ENCODE data around the gene LETM1. TPM values are rescaled to one million over a fixed set of nuclear protein-coding genes. Genes with fewer than 3 reads are reported as not detected.

Gene LETM1
- total and polyA plus RNA-seq, 2 of the 13 experiments (the other 11 are each of a cell fraction or from before 2014, with no cell fraction given) = 9.7 to 41.6 TPM

DNA sequence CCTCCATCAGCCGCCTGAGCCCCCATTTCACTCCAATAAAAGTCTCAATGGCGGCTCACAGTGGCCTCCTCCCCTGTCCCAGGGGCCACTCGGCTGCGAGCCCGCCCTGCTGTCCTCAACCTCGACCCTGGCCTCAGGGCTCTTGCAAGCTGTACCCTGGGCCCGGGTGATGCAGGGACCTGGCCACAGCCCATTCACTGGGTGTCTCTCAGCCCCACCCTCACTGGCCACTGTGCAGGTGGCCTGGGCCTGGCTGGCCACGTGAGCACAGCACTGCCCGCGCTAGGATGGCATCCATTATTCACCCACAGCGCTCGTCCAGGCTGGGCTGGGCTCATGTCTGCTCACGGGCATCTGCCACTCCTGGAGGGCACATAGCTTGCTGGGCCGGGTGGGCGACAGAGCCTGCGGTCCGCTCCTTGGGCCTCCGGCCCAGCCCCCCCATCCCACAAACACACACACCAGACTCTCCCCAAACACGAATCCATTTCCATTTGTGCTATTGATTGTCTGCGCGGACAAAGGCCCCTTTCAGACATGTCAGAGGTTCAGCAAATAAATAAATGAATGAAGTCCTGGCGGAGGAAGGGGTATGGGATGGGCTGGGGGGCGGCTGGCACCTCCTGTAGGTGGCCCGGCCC is 79.3 kb downstream of the LETM1 start (continued):
- peak; percentile 84 for TF ChIP-seq ZFX (CRISPR knock-in tag; IDR thresholded peaks at IDR 0.05; ENCODE audit: low read depth)
- TF ChIP-seq EP300 (IDR thresholded peaks at IDR 0.05; ENCODE audit: low read depth in 2 of 2, low read length in 2 of 2) = 0 out of 4 replicates have a peak, but pooled peaks of 1 of the 2 experiments have one; percentile 32
- peak; percentile 63 for TF ChIP-seq EP300 (CRISPR knock-in tag; IDR thresholded peaks at IDR 0.05; ENCODE audit: borderline replicate concordance)
- TF ChIP-seq, protein P1, sequence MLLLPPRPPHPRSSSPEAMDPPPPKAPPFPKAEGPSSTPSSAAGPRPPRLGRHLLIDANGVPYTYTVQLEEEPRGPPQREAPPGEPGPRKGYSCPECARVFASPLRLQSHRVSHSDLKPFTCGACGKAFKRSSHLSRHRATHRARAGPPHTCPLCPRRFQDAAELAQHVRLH (CRISPR knock-in tag; IDR thresholded peaks at IDR 0.05; ENCODE audit: borderline replicate concordance, low read depth) = peak; percentile 67; the same call in 1 of the 2 replicates
- 0 out of 2 replicates have a peak, but pooled peaks have one; percentile 33 for TF ChIP-seq ZNF773 (CRISPR knock-in tag; IDR thresholded peaks at IDR 0.05; ENCODE audit: borderline replicate concordance)
- peak; percentile 77 for TF ChIP-seq SAP130 (CRISPR knock-in tag; IDR thresholded peaks at IDR 0.05; ENCODE audit: low read depth)
- TF ChIP-seq ATM (IDR thresholded peaks at IDR 0.05; ENCODE audit: borderline replicate concordance) = no peak
- TF ChIP-seq ZNF674 (CRISPR knock-in tag; IDR thresholded peaks at IDR 0.05; ENCODE audit: low read depth) = no peak
- TF ChIP-seq RBFOX2 (IDR thresholded peaks at IDR 0.05; ENCODE audit: low read depth, low read length) = peak; percentile 82
- peak; percentile 86 for TF ChIP-seq DMAP1 (CRISPR knock-in tag; IDR thresholded peaks at IDR 0.05)
- TF ChIP-seq ZBTB7B (CRISPR knock-in tag; IDR thresholded peaks at IDR 0.05) = peak; percentile 97
- no peak for TF ChIP-seq TP53 (CRISPR knock-in tag; conservative IDR thresholded peaks at IDR 0.05)
- peak; percentile 98 for TF ChIP-seq HNRNPL (IDR thresholded peaks at IDR 0.05; ENCODE audit: low read depth, low read length)
- peak; percentile 53 for TF ChIP-seq IRF2 (CRISPR knock-in tag; IDR thresholded peaks at IDR 0.05)
- TF ChIP-seq, protein P2, sequence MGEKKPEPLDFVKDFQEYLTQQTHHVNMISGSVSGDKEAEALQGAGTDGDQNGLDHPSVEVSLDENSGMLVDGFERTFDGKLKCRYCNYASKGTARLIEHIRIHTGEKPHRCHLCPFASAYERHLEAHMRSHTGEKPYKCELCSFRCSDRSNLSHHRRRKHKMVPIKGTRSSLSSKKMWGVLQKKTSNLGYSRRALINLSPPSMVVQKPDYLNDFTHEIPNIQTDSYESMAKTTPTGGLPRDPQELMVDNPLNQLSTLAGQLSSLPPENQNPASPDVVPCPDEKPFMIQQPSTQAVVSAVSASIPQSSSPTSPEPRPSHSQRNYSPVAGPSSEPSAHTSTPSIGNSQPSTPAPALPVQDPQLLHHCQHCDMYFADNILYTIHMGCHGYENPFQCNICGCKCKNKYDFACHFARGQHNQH (CRISPR knock-in tag; IDR thresholded peaks at IDR 0.05) = peak; percentile 56
- no peak; the same call in 1 of the 2 replicates for TF ChIP-seq HMG20A (CRISPR knock-in tag; IDR thresholded peaks at IDR 0.05; ENCODE audit: borderline replicate concordance)
- TF ChIP-seq, protein P3, sequence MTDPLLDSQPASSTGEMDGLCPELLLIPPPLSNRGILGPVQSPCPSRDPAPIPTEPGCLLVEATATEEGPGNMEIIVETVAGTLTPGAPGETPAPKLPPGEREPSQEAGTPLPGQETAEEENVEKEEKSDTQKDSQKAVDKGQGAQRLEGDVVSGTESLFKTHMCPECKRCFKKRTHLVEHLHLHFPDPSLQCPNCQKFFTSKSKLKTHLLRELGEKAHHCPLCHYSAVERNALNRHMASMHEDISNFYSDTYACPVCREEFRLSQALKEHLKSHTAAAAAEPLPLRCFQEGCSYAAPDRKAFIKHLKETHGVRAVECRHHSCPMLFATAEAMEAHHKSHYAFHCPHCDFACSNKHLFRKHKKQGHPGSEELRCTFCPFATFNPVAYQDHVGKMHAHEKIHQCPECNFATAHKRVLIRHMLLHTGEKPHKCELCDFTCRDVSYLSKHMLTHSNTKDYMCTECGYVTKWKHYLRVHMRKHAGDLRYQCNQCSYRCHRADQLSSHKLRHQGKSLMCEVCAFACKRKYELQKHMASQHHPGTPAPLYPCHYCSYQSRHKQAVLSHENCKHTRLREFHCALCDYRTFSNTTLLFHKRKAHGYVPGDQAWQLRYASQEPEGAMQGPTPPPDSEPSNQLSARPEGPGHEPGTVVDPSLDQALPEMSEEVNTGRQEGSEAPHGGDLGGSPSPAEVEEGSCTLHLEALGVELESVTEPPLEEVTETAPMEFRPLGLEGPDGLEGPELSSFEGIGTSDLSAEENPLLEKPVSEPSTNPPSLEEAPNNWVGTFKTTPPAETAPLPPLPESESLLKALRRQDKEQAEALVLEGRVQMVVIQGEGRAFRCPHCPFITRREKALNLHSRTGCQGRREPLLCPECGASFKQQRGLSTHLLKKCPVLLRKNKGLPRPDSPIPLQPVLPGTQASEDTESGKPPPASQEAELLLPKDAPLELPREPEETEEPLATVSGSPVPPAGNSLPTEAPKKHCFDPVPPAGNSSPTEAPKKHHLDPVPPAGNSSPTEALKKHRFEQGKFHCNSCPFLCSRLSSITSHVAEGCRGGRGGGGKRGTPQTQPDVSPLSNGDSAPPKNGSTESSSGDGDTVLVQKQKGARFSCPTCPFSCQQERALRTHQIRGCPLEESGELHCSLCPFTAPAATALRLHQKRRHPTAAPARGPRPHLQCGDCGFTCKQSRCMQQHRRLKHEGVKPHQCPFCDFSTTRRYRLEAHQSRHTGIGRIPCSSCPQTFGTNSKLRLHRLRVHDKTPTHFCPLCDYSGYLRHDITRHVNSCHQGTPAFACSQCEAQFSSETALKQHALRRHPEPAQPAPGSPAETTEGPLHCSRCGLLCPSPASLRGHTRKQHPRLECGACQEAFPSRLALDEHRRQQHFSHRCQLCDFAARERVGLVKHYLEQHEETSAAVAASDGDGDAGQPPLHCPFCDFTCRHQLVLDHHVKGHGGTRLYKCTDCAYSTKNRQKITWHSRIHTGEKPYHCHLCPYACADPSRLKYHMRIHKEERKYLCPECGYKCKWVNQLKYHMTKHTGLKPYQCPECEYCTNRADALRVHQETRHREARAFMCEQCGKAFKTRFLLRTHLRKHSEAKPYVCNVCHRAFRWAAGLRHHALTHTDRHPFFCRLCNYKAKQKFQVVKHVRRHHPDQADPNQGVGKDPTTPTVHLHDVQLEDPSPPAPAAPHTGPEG (CRISPR knock-in tag; IDR thresholded peaks at IDR 0.05) = peak; percentile 20; the same call in 1 of the 2 replicates
- no peak for TF ChIP-seq ZNF672 (CRISPR knock-in tag; IDR thresholded peaks at IDR 0.05)
- no peak for TF ChIP-seq CCAR2 (optimal IDR thresholded peaks at IDR 0.05; ENCODE audit: low read depth, low read length)
- TF ChIP-seq MAFG (CRISPR knock-in tag; IDR thresholded peaks at IDR 0.05) = 0 out of 2 replicates have a peak, but pooled peaks have one; percentile 28
